ENCODE data around the gene PCGF1. TPM values are rescaled to one million over a fixed set of nuclear protein-coding genes. Genes with fewer than 3 reads are reported as not detected.

Gene PCGF1
- total and polyA plus RNA-seq, 2 of the 13 experiments (the other 11 are each of a cell fraction or from before 2014, with no cell fraction given): 20.4 to 22.6 TPM

DNA sequence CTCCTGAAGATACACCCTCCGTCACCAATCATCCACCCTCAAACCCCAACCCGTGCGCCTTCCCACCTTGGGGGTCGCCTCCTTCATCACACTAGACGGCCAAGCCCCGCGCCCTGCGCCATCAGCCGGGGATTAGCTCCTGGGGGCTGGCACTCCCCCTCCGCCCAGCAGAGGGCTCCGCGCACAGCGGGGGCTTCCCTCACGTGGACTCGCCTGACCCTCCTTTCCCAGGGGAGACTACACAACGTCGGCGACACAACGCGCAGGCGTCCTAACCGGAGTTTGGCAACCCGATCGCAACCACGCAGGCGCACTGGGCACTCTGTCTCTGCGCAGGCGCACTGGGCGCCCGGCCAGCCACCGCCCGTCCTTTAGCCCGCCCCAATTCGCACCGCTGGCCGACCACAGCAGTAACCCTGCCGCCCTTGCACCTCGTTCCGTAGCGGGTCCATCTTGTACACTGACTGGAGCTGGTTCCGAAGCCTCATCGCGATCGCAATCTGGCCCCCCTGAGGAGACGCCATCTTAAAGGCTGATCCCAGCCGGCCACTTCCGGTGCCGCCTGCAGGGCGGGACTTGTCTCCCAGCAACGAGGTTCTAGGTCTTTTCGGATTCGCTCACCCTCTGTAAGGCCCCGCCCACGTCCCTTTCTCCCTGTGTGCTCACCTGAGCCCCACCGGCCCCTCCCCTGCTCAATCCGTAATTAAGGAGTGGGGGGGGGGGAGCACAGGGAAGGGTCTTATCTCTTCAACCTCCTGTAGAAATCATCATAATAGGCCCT, at the start of gene PCGF1 (continued):
- TF ChIP-seq, protein P1, sequence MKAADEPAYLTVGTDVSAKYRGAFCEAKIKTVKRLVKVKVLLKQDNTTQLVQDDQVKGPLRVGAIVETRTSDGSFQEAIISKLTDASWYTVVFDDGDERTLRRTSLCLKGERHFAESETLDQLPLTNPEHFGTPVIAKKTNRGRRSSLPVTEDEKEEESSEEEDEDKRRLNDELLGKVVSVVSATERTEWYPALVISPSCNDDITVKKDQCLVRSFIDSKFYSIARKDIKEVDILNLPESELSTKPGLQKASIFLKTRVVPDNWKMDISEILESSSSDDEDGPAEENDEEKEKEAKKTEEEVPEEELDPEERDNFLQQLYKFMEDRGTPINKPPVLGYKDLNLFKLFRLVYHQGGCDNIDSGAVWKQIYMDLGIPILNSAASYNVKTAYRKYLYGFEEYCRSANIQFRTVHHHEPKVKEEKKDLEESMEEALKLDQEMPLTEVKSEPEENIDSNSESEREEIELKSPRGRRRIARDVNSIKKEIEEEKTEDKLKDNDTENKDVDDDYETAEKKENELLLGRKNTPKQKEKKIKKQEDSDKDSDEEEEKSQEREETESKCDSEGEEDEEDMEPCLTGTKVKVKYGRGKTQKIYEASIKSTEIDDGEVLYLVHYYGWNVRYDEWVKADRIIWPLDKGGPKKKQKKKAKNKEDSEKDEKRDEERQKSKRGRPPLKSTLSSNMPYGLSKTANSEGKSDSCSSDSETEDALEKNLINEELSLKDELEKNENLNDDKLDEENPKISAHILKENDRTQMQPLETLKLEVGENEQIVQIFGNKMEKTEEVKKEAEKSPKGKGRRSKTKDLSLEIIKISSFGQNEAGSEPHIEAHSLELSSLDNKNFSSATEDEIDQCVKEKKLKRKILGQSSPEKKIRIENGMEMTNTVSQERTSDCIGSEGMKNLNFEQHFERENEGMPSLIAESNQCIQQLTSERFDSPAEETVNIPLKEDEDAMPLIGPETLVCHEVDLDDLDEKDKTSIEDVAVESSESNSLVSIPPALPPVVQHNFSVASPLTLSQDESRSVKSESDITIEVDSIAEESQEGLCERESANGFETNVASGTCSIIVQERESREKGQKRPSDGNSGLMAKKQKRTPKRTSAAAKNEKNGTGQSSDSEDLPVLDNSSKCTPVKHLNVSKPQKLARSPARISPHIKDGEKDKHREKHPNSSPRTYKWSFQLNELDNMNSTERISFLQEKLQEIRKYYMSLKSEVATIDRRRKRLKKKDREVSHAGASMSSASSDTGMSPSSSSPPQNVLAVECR (CRISPR knock-in tag; IDR thresholded peaks at IDR 0.05; ENCODE audit: borderline replicate concordance): peak; percentile 91
- TF ChIP-seq ZNF614 (CRISPR knock-in tag; IDR thresholded peaks at IDR 0.05; ENCODE audit: borderline replicate concordance): peak; percentile 84; the same call in 1 of the 2 replicates
- TF ChIP-seq ZMAT3 (CRISPR knock-in tag; conservative IDR thresholded peaks at IDR 0.05): peak; percentile 36; the same call in 1 of the 2 replicates
- no peak for TF ChIP-seq ZMAT5 (CRISPR knock-in tag; IDR thresholded peaks at IDR 0.05; ENCODE audit: borderline replicate concordance, low read depth)
- no peak for TF ChIP-seq ZNF83 (CRISPR knock-in tag; IDR thresholded peaks at IDR 0.05; ENCODE audit: borderline replicate concordance)
- no peak for TF ChIP-seq ZNF18 (CRISPR knock-in tag; IDR thresholded peaks at IDR 0.05; ENCODE audit: insufficient replicate concordance)
- no peak; the same call in 1 of the 2 replicates for TF ChIP-seq ZNF547 (CRISPR knock-in tag; IDR thresholded peaks at IDR 0.05)
- TF ChIP-seq STAT6 (CRISPR knock-in tag; IDR thresholded peaks at IDR 0.05; ENCODE audit: borderline replicate concordance): peak; percentile 47; the same call in 1 of the 2 replicates
- peak; percentile 87 for TF ChIP-seq ZNF350 (CRISPR knock-in tag; IDR thresholded peaks at IDR 0.05; ENCODE audit: borderline replicate concordance, low read depth)
- no peak for TF ChIP-seq NR2F2 (IDR thresholded peaks at IDR 0.05; ENCODE audit: borderline replicate concordance, low read depth)
- no peak for TF ChIP-seq HDAC6 (IDR thresholded peaks at IDR 0.05; ENCODE audit: low read depth, low read length)
- TF ChIP-seq LCORL (IDR thresholded peaks at IDR 0.05): no peak
- peak; percentile 56; the same call in 1 of the 2 replicates for TF ChIP-seq LCORL (CRISPR knock-in tag; IDR thresholded peaks at IDR 0.05)
- TF ChIP-seq ZNF788 (CRISPR knock-in tag; IDR thresholded peaks at IDR 0.05; ENCODE audit: borderline replicate concordance): peak; percentile 95
- TF ChIP-seq, protein P2, sequence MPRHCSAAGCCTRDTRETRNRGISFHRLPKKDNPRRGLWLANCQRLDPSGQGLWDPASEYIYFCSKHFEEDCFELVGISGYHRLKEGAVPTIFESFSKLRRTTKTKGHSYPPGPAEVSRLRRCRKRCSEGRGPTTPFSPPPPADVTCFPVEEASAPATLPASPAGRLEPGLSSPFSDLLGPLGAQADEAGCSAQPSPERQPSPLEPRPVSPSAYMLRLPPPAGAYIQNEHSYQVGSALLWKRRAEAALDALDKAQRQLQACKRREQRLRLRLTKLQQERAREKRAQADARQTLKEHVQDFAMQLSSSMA (CRISPR knock-in tag; IDR thresholded peaks at IDR 0.05): 0 out of 2 replicates have a peak, but pooled peaks have one; percentile 71
- TF ChIP-seq ZNF570 (CRISPR knock-in tag; IDR thresholded peaks at IDR 0.05; ENCODE audit: borderline replicate concordance): no peak
- TF ChIP-seq RFXAP (CRISPR knock-in tag; IDR thresholded peaks at IDR 0.05; ENCODE audit: borderline replicate concordance): peak; percentile 95
- no peak for TF ChIP-seq ZNF282 (IDR thresholded peaks at IDR 0.05; ENCODE audit: partially characterized antibody)
